Spinal cord (tissue), 10 donors: ENCODE measurements around the gene ABCC3. TPM values are rescaled to one million over a fixed set of nuclear protein-coding genes. Genes with fewer than 3 reads are reported as not detected.
A peak's percentile ranks its signal among the peaks of the same experiment; 100 is the strongest.
"Not testable (repeated sequence)": the region's sequence is repeated elsewhere in the genome, so short reads cannot be mapped to it uniquely, and the experiment has no call there.

Experiments used
- DNase-seq, 6 donors: peaks; one replicate each; pipeline versions ENCODE4 v3.0.0 to v3.0.0-alpha.2; 2013 to 2015; ENCODE audit warnings: low spot score in 6 of 6, low read depth in 4 of 6
- H3K27ac ChIP-seq: one replicate; pipeline ENCODE4 v1.5.1; 2013; ENCODE audit warnings: low read depth, low read length, control low read depth
- H3K27me3 ChIP-seq: one replicate; pipeline ENCODE4 v1.6.1; 2013; ENCODE audit warnings: low read length; ENCODE audit not compliant: control insufficient read depth, insufficient read depth
- H3K36me3 ChIP-seq: one replicate; pipeline ENCODE4 v1.6.1; 2013; ENCODE audit warnings: low read length; ENCODE audit not compliant: control insufficient read depth, insufficient read depth
- H3K4me1 ChIP-seq: one replicate; pipeline ENCODE4 v1.6.1; 2013; ENCODE audit warnings: low read length; ENCODE audit not compliant: control insufficient read depth, insufficient read depth
- H3K4me3 ChIP-seq: one replicate; pipeline ENCODE4 v1.5.1; 2013; ENCODE audit warnings: low read depth, low read length, control low read depth
- H3K9me3 ChIP-seq: one replicate; pipeline ENCODE4 v1.6.1; 2013; ENCODE audit warnings: low read length; ENCODE audit not compliant: control insufficient read depth, insufficient read depth
- WGBS: methylation state at CpG from one replicate; pipeline ENCODE4 v1.1.5; 2013; ENCODE audit warnings: missing lambda C conversion rate; ENCODE audit not compliant: insufficient coverage; 5-methylcytosine and 5-hydroxymethylcytosine counted together
- polyA plus RNA-seq, 2 donors: library from polyadenylated mRNA; unstranded; fragments of 120-200 nt; gene quantifications; one replicate each; pipeline ENCODE4 v1.2.1, GENCODE V29; 2013; ENCODE audit not compliant: insufficient read length in 2 of 2
- total RNA-seq, 2 donors: library from RNA; depleted of rRNA in 1 of 2; stranded (reverse); fragments of 120-200 nt in 1 of 2; fragments of >200 nt in 1 of 2; gene quantifications; one replicate each; pipeline versions ENCODE4 v1.2.3 to v1.2.4, GENCODE V29; 2013 to 2014
- donor health status: healthy.

ABCC3 gene
- total and polyA plus RNA-seq, 4 donors = 0.17 to 1.2 (median 0.61) TPM

- H3K27me3 ChIP-seq = no peaks in the 10 kb centered on the region
- H3K4me1 ChIP-seq = peaks cover 29% of the 10 kb centered on the region
- peaks cover 29% of the 10 kb centered on the region for H3K36me3 ChIP-seq
- H3K27ac ChIP-seq = no peak overlapping the region
- 20% methylated on average over 1 of the region's 5 CpGs for WGBS
- no peak for DNase-seq
- H3K9me3 ChIP-seq = no peaks in the 10 kb centered on the region
- H3K4me3 ChIP-seq = no peak overlapping the region
Observed at GRCh38 chr17:50693036-50693682, 58.5 kb downstream of the ABCC3 start.

- H3K36me3 ChIP-seq = peaks cover 41% of the 10 kb centered on the region
- DNase-seq = no peak
- peaks cover 10% of the 10 kb centered on the region for H3K4me1 ChIP-seq
Observed at GRCh38 chr17:50696365-50696879, 61.7 kb downstream of the ABCC3 start.

GRCh38 chr17:50697062-50697461 lies 62.4 kb downstream of the ABCC3 start:
- H3K9me3 ChIP-seq = no peaks in the 10 kb centered on the region
- no peak overlapping the region for H3K4me3 ChIP-seq
- peaks cover 41% of the 10 kb centered on the region for H3K36me3 ChIP-seq
- no peak overlapping the region for H3K27ac ChIP-seq
- DNase-seq = no peak
- peaks cover 5% of the 10 kb centered on the region for H3K4me1 ChIP-seq
- no peaks in the 10 kb centered on the region for H3K27me3 ChIP-seq
- 100% methylated on average over 2 of the region's 3 CpGs for WGBS

More at GRCh38 chr17:50696365-50696879, 61.7 kb downstream of the ABCC3 start:
- H3K27ac ChIP-seq = no peak overlapping the region
- H3K27me3 ChIP-seq = no peaks in the 10 kb centered on the region
- H3K9me3 ChIP-seq = no peaks in the 10 kb centered on the region
- WGBS = 100% methylated on average over 1 of the region's 3 CpGs
- no peak overlapping the region for H3K4me3 ChIP-seq

- no peak overlapping the region for H3K4me3 ChIP-seq
- H3K36me3 ChIP-seq = peaks cover 39% of the 10 kb centered on the region
- no peaks in the 10 kb centered on the region for H3K27me3 ChIP-seq
- WGBS = 80% methylated on average over 1 of the region's 3 CpGs
- DNase-seq = peak in 1 of 6 donors; percentile 67
- no peaks in the 10 kb centered on the region for H3K9me3 ChIP-seq
- no peak overlapping the region for H3K27ac ChIP-seq
- peaks cover 2% of the 10 kb centered on the region for H3K4me1 ChIP-seq
Observed at GRCh38 chr17:50697663-50698272, 63.1 kb downstream of the ABCC3 start.

GRCh38 chr17:50699410-50699809 lies 64.7 kb downstream of the ABCC3 start:
- no peak overlapping the region for H3K27ac ChIP-seq
- H3K4me1 ChIP-seq = peaks cover 3% of the 10 kb centered on the region
- 92% methylated on average over 7 of the region's 7 CpGs for WGBS
- no peaks in the 10 kb centered on the region for H3K27me3 ChIP-seq
- no peak overlapping the region for H3K4me3 ChIP-seq
- no peaks in the 10 kb centered on the region for H3K9me3 ChIP-seq
- peaks cover 35% of the 10 kb centered on the region for H3K36me3 ChIP-seq
- no peak for DNase-seq

- peaks cover 15% of the 10 kb centered on the region for H3K4me1 ChIP-seq
- H3K4me3 ChIP-seq = no peak overlapping the region
- H3K36me3 ChIP-seq = peaks cover 23% of the 10 kb centered on the region
- no peak overlapping the region for H3K27ac ChIP-seq
- H3K9me3 ChIP-seq = no peaks in the 10 kb centered on the region
- WGBS = no CpG with 5 or more reads among the region's 3 CpGs
- H3K27me3 ChIP-seq = no peaks in the 10 kb centered on the region
- no peak for DNase-seq
Observed at GRCh38 chr17:50703162-50703561, 68.5 kb downstream of the ABCC3 start.

GRCh38 chr17:50707289-50708049 lies 72.8 kb downstream of the ABCC3 start, which contains the start of gene ANKRD40:
TSS of gene ANKRD40 (minus strand) at chr17:50707914. CDS start at chr17:50707654, 260 bp downstream.
- Histone ChIP-seq H3K27me3 (no peaks in the 10 kb centered on the region), H3K9me3 (no peaks in the 10 kb centered on the region), H3K27ac (peak within 1 kb of the TSS; percentile 94), H3K36me3 (peaks cover 11% of the 10 kb centered on the region), H3K4me3 (peak within 1 kb of the TSS; percentile 72), H3K4me1 (peaks cover 23% of the 10 kb centered on the region)
- WGBS = 0% methylated on average over 70 of the region's 74 CpGs
- DNase-seq = peak in 4 of 6 donors; percentile 70 to 95 (median 82)

- Histone ChIP-seq H3K27me3 (no peaks in the 10 kb centered on the region), H3K4me1 (peaks cover 23% of the 10 kb centered on the region), H3K4me3 (peak overlapping the region; percentile 53), H3K9me3 (no peaks in the 10 kb centered on the region), H3K27ac (peak overlapping the region; percentile 94), H3K36me3 (peaks cover 11% of the 10 kb centered on the region)
- 8% methylated on average over 2 of the region's 6 CpGs for WGBS
- peak in 2 of 6 donors; percentile 55 for DNase-seq
Observed at GRCh38 chr17:50708050-50709000, 73.6 kb downstream of the ABCC3 start.

- H3K27ac ChIP-seq = peak overlapping the region; percentile 94
- H3K9me3 ChIP-seq, DNase-seq, H3K4me3 ChIP-seq, H3K27me3 ChIP-seq, H3K36me3 ChIP-seq: not testable (repeated sequence)
- peaks cover 23% of the 10 kb centered on the region for H3K4me1 ChIP-seq
- WGBS = 93% methylated on average over 2 of the region's 4 CpGs
Observed at GRCh38 chr17:50709053-50709452, 74.4 kb downstream of the ABCC3 start.
